ENCODE measurements around the gene RPS6KA2. TPM values are rescaled to one million over a fixed set of nuclear protein-coding genes. Genes with fewer than 3 reads are reported as not detected.

RPS6KA2 gene
- total RNA-seq, 1 experiment from 2014 or later: 18.5 TPM

DNA sequence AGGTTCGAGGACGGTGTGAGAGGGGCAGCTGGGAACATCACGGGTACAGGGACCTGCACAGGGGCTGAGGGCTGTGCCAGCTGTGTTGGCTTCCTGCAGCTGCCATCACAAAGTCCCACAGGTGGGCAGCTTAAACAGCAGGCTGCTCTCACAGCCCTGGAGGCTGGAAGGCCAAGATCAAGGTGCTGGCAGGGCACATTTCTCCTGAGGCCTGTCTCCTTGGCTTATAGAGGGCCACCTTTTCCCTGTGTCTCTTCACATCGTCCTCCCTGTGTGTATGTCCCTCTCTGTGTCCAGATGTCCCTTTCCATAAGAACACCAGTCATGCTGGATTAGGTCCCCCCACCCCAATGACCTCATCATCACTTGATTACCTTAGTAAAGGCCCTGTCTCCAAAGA, 229.2 kb downstream of the RPS6KA2 start:
- TF ChIP-seq EZH2 (IDR thresholded peaks at IDR 0.05; ENCODE audit: low read depth): no peak
- TF ChIP-seq, protein P1, sequence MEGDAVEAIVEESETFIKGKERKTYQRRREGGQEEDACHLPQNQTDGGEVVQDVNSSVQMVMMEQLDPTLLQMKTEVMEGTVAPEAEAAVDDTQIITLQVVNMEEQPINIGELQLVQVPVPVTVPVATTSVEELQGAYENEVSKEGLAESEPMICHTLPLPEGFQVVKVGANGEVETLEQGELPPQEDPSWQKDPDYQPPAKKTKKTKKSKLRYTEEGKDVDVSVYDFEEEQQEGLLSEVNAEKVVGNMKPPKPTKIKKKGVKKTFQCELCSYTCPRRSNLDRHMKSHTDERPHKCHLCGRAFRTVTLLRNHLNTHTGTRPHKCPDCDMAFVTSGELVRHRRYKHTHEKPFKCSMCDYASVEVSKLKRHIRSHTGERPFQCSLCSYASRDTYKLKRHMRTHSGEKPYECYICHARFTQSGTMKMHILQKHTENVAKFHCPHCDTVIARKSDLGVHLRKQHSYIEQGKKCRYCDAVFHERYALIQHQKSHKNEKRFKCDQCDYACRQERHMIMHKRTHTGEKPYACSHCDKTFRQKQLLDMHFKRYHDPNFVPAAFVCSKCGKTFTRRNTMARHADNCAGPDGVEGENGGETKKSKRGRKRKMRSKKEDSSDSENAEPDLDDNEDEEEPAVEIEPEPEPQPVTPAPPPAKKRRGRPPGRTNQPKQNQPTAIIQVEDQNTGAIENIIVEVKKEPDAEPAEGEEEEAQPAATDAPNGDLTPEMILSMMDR (conservative IDR thresholded peaks at IDR 0.05): no peak
- intact Hi-C loops (cut with micrococcal nuclease; ENCODE audit: unreplicated experiment): no loop called here
- POLR2A ChIA-PET (ENCODE audit: unreplicated experiment): no interaction called here

DNA sequence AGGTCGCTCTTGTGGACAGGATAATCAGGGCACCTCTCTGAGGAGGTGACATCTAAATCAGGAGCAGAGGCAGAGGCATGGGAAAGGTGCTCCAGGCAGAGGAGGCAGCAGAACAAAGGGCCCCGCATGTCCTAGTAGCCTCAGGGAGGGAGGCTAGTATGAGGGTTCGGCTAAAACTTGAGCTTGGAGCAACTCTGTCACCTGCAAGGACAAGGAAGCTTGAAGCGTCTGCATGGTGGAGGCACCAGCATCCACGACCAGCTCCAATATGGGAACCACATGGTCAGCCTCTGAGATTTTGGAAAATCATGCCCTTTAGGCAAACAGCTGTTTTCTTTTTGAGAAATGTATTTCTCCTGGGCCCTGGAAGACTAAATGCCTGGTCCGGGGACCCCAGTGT, 231.3 kb downstream of the RPS6KA2 start:
- H3K36me3 ChIP-seq (ENCODE audit: low read depth): no peaks in the 10 kb centered on the region
- H3K4me2 ChIP-seq: no peak overlapping the region
- BruUV-seq (replicated peaks): no TSS peak
- TF ChIP-seq, protein P1 (conservative IDR thresholded peaks at IDR 0.05): no peak
- TF ChIP-seq EZH2 (IDR thresholded peaks at IDR 0.05; ENCODE audit: low read depth): no peak
- no peaks in the 10 kb centered on the region for H3K9me2 ChIP-seq (ENCODE audit: insufficient read depth)
- intact Hi-C loops (cut with micrococcal nuclease; ENCODE audit: unreplicated experiment): no loop called here
- no peaks in the 10 kb centered on the region for H3K79me2 ChIP-seq (ENCODE audit: low read depth)
- H3K27ac ChIP-seq: no peak overlapping the region
- no peak for DNase-seq
- no peaks in the 10 kb centered on the region for H3F3A ChIP-seq (ENCODE audit: insufficient read depth, low read depth)
- H3K4me1 ChIP-seq (replicated peaks; ENCODE audit: insufficient read depth): no peaks in the 10 kb centered on the region
- no peak overlapping the region for H3K4me3 ChIP-seq
- no peaks in the 10 kb centered on the region for H3K9me3 ChIP-seq (ENCODE audit: insufficient read depth, low read depth)
- ChIA-PET POLR2A (ENCODE audit: unreplicated experiment) (no interaction called here), CTCF (no interaction called here)
- H3K27me3 ChIP-seq (ENCODE audit: insufficient read depth, low read depth): peaks cover 11% of the 10 kb centered on the region; the same call in 1 of the 2 replicates
- H2AFZ ChIP-seq: no peak overlapping the region
- H4K20me1 ChIP-seq (ENCODE audit: insufficient read depth): no peaks in the 10 kb centered on the region

More for the DNA sequence above, 229.2 kb downstream of the RPS6KA2 start:
- no peak overlapping the region for H3K4me2 ChIP-seq
- H3F3A ChIP-seq (ENCODE audit: insufficient read depth, low read depth): no peaks in the 10 kb centered on the region
- no peaks in the 10 kb centered on the region for H3K4me1 ChIP-seq (replicated peaks; ENCODE audit: insufficient read depth)
- no TSS peak for BruUV-seq (replicated peaks)
- H3K27me3 ChIP-seq (ENCODE audit: insufficient read depth, low read depth): peaks cover 11% of the 10 kb centered on the region; the same call in 1 of the 2 replicates
- H3K36me3 ChIP-seq (ENCODE audit: low read depth): no peaks in the 10 kb centered on the region
- H3K9me2 ChIP-seq (ENCODE audit: insufficient read depth): no peaks in the 10 kb centered on the region
- H3K4me3 ChIP-seq: no peak overlapping the region
- no peak overlapping the region for H3K27ac ChIP-seq
- no peak for DNase-seq
- H4K20me1 ChIP-seq (ENCODE audit: insufficient read depth): no peaks in the 10 kb centered on the region
- CTCF ChIA-PET: no interaction called here
- H3K79me2 ChIP-seq (ENCODE audit: low read depth): no peaks in the 10 kb centered on the region
- H2AFZ ChIP-seq: no peak overlapping the region
- no peaks in the 10 kb centered on the region for H3K9me3 ChIP-seq (ENCODE audit: insufficient read depth, low read depth)

DNA sequence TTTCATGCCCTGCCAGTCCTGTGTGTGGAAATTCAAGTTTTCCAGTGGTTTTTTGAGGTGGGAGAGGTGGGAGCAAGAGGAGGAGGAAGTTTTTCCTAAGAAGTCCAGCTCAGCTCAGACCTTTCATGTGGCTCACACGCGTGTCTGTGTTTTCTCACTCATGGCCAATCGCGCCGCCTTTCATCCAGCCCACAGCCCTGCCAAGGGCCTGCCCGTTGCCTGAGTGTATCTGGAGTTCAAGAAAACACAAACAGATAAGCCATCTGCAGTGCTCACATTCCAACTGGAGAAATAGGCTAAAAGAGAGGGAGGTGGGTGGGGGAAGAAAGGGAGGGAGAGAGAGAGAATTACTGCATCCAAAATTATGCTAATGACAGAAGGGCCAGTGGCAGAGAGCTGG, 231.7 kb downstream of the RPS6KA2 start:
- Histone ChIP-seq H3K36me3 (ENCODE audit: low read depth) (no peaks in the 10 kb centered on the region), H3K79me2 (ENCODE audit: low read depth) (no peaks in the 10 kb centered on the region), H3K9me3 (ENCODE audit: insufficient read depth, low read depth) (no peaks in the 10 kb centered on the region), H3K4me2 (no peak overlapping the region), H3K27me3 (ENCODE audit: insufficient read depth, low read depth) (peaks cover 11% of the 10 kb centered on the region; the same call in 1 of the 2 replicates), H4K20me1 (ENCODE audit: insufficient read depth) (no peaks in the 10 kb centered on the region), H3K4me3 (no peak overlapping the region), H3F3A (ENCODE audit: insufficient read depth, low read depth) (no peaks in the 10 kb centered on the region), H3K27ac (no peak overlapping the region), H3K9me2 (ENCODE audit: insufficient read depth) (no peaks in the 10 kb centered on the region), H2AFZ (no peak overlapping the region), H3K4me1 (replicated peaks; ENCODE audit: insufficient read depth) (no peaks in the 10 kb centered on the region)
- DNase-seq: no peak
- ChIA-PET POLR2A (ENCODE audit: unreplicated experiment) (no interaction called here), CTCF (no interaction called here)
- BruUV-seq (replicated peaks): no TSS peak
- intact Hi-C loops (cut with micrococcal nuclease; ENCODE audit: unreplicated experiment): no loop called here
- TF ChIP-seq, protein P1 (conservative IDR thresholded peaks at IDR 0.05): no peak
- no peak for TF ChIP-seq EZH2 (IDR thresholded peaks at IDR 0.05; ENCODE audit: low read depth)
